Effector memory CD8-positive, alpha-beta T cell (primary cell): ENCODE results near the gene NAALAD2.
A peak's percentile ranks its signal among the peaks of the same experiment; 100 is the strongest.
"Not testable (repeated sequence)": the region's sequence is repeated elsewhere in the genome, so short reads cannot be mapped to it uniquely, and the experiment has no call there.

Experiments
- ATAC-seq: fragments of 150-1000 bp; cut with Tn5 transposase; replicated peaks from 2 replicates; pipeline ENCODE4 v1.10.0; 2021; ENCODE audit warnings: mild to moderate bottlenecking, moderate library complexity
- DNase-seq, 3 experiments: peaks; one replicate each; pipeline ENCODE4 v3.0.0; 2021
- H3K27ac Mint-ChIP-seq, 2 donors: one replicate each; pipeline ENCODE4 v1.8.0; 2022; ENCODE audit warnings: mild to moderate bottlenecking in 2 of 2, mixed read lengths in 2 of 2, moderate library complexity in 2 of 2
- H3K27me3 Mint-ChIP-seq, 2 donors: one replicate each; pipeline ENCODE4 v1.8.0; 2022; ENCODE audit warnings: mixed read lengths in 2 of 2
- H3K36me3 Mint-ChIP-seq: one replicate; pipeline ENCODE4 v1.8.0; 2022; ENCODE audit warnings: mild to moderate bottlenecking, moderate library complexity, mixed read lengths; ENCODE audit not compliant: insufficient read depth
- H3K4me1 Mint-ChIP-seq, 2 donors: one replicate each; pipeline ENCODE4 v1.8.0; 2022; ENCODE audit warnings: low read depth in 2 of 2, mixed read lengths in 2 of 2
- H3K4me3 Mint-ChIP-seq, 2 donors: one replicate each; pipeline ENCODE4 v1.8.0; 2022; ENCODE audit warnings: mild to moderate bottlenecking in 2 of 2, mixed read lengths in 2 of 2, moderate library complexity in 2 of 2
- H3K9me3 Mint-ChIP-seq, 2 donors: one replicate each; pipeline ENCODE4 v1.8.0; 2022; ENCODE audit warnings: mixed read lengths in 2 of 2
- total RNA-seq, 9 experiments: gene quantifications; one replicate each; lab custom pipeline; 2026; lab: John Stamatoyannopoulos, UW

NAALAD2 gene
- total RNA-seq: 0 to 0.60 (median 0) reads per million in 9 experiments

DNA sequence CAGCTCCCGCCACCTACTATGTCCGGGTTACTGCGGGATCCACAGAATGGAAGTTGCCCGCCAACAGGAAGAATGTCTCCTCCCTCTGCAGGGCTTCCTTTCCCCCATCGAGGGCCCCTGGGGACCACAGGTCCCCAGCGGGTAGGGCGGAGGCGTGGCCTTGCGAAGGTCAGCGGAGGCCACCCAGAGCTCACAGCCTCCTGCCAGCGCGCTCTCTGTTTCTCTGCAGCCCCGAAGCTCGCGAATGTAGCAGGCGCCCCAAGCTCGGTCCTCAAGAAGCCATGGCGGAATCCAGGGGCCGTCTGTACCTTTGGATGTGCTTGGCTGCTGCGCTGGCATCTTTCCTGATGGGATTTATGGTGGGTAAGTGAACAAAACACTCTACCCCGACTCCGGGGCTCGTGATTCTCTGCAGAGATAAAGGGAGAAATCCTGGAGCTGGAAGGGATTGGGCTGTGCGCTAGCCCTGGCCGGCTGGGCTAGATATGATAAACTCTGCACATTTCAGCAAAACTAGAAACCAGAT is at the start of gene NAALAD2:
TSS of gene NAALAD2 (plus strand) at position 186 of the 526 bp plus-strand sequence. CDS start at position 282, 96 bp downstream.
- peak; percentile 17 for ATAC-seq
- peak within 1 kb of the TSS; percentile 29 to 51 for H3K4me3 Mint-ChIP-seq

DNA sequence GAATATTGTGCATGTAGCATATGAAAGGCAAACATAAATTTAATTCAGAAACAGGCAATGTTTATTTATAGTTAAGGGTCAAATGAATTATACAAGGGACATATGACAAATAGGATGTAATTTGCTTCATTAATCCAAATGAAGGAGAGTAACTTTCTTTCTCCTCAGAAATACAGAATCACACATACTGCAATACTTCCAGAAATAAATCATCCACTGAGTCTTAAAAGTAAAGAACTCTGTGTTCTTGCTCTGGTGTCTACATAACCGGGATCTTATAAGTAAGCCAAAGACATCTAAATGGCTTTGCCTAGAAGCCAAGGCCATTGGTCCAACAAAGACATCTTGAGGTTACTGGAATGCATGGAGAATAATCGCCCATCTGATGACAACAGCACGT is 48.8 kb upstream of the NAALAD2 start, which contains the start of gene UBTFL1:
TSS of gene UBTFL1 (plus strand) at position 301 of the 400 bp plus-strand sequence. CDS start at position 301, 0 bp downstream.
- not testable (repeated sequence) for H3K9me3 Mint-ChIP-seq

More for the DNA sequence above, at the start of gene NAALAD2:
- Mint-ChIP-seq H3K4me1 (peaks cover 3 to 4% of the 10 kb centered on the region in 2 donors), H3K27me3 (peaks cover 14 to 27% of the 10 kb centered on the region in 2 donors), H3K9me3 (peaks cover 0 to 2% of the 10 kb centered on the region in 2 donors), H3K27ac (no peak within 1 kb of the TSS), H3K36me3 (peaks cover 3% of the 10 kb centered on the region)
- DNase-seq: no peak

DNA sequence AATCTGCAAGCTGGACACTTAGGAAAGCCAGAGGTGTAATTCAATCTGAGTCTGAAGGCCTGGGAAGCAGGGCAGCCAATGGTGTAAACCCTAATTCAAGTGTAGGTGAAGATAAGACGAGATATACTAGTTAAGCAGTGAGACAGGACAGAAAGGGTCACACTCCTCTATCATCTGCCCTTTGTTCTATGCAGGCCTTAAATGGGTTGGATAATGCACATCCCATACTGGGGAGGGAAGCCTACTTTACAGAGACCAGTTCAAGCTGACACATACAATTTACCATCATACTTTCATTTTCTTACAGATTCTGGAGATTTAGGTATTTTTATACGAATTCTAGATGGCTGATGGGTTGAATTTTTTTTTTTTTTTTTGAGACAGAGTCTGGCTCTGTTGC is 45.7 kb upstream of the NAALAD2 start:
- not testable (repeated sequence) for H3K4me3 Mint-ChIP-seq, H3K27me3 Mint-ChIP-seq, H3K9me3 Mint-ChIP-seq, H3K27ac Mint-ChIP-seq, DNase-seq, H3K36me3 Mint-ChIP-seq, ATAC-seq, H3K4me1 Mint-ChIP-seq

More for the DNA sequence above, 48.8 kb upstream of the NAALAD2 start, which contains the start of gene UBTFL1:
- not testable (repeated sequence) for H3K4me3 Mint-ChIP-seq, DNase-seq, H3K4me1 Mint-ChIP-seq, ATAC-seq, H3K27ac Mint-ChIP-seq, H3K27me3 Mint-ChIP-seq, H3K36me3 Mint-ChIP-seq

DNA sequence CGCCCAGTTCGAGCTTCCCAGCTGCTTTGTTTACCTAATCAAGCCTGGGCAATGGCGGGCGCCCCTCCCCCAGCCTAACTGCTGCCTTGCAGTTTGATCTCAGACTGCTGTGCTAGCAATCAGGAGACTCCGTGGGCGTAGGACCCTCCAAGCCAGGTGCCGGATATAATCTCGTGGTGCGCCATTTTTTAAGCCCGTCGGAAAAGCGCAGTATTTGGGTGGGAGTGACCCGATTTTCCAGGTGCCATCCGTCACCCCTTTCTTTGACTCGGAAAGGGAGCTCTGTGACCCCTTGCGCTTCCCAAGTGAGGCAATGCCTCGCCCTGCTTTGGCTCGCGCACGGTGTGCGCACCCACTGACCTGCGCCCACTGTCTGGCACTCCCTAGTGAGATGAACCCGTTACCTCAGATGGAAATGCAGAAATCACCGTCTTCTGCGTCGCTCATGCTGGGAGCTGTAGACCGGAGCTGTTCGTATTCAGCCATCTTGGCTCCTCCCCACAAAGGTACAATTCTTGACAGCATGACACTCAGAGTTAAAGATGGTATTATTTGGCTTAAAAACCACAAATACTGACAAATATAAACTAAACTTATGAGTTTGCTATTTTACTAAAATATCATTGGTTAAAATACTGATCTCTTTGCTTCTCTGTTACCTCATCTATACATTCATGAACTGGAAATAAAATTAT is 39.1 kb upstream of the NAALAD2 start:
- ATAC-seq, H3K27ac Mint-ChIP-seq, H3K36me3 Mint-ChIP-seq, H3K4me1 Mint-ChIP-seq, H3K27me3 Mint-ChIP-seq, DNase-seq, H3K4me3 Mint-ChIP-seq, H3K9me3 Mint-ChIP-seq: not testable (repeated sequence)

DNA sequence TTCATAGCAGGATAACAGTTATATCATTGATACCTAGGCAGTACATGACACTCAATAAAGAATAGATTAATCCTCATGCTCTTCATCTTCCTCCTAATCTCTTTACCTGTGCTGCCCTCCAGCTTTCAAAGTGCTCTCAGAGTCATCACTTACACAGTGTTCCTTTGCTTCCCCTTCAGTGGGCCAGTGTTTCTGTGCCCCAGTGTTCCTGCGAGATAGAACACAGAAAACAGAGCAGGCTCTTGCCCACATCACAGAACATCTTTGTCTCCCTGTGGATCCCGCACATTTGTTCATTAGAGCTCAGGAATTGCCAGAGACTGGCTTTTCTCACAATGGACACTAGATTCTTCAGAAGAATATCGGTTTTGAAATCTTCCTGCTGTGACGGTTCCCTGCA is 36.2 kb upstream of the NAALAD2 start:
- not testable (repeated sequence) for H3K4me3 Mint-ChIP-seq, H3K27me3 Mint-ChIP-seq, H3K27ac Mint-ChIP-seq, H3K9me3 Mint-ChIP-seq, H3K4me1 Mint-ChIP-seq, H3K36me3 Mint-ChIP-seq, DNase-seq, ATAC-seq

DNA sequence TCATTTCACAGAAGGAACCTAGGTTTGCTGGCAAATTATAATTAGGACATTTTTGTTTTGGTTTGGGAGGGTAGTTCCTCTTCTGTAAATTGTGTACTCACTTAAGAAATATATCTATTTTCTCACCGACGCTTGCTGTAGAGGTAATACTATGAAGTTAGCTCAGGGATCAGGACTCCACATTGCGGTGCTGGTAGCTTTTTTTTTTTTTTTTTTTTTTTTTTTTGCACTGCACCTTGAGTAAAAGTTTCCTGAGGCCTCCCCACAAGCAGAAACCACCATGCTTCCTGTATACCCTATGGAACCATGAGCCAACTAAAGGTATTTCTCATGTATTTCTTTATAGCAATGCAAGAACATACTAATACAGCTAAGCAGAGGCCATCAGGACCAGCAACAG is 34.0 kb upstream of the NAALAD2 start:
- DNase-seq (no peak), ATAC-seq (no peak)
- H3K36me3 Mint-ChIP-seq: no peaks in the 10 kb centered on the region
- no peaks in the 10 kb centered on the region for H3K9me3 Mint-ChIP-seq
- no peaks in the 10 kb centered on the region for H3K27me3 Mint-ChIP-seq
- H3K4me1 Mint-ChIP-seq: no peaks in the 10 kb centered on the region
- H3K4me3 Mint-ChIP-seq: no peak overlapping the region
- H3K27ac Mint-ChIP-seq: no peak overlapping the region

DNA sequence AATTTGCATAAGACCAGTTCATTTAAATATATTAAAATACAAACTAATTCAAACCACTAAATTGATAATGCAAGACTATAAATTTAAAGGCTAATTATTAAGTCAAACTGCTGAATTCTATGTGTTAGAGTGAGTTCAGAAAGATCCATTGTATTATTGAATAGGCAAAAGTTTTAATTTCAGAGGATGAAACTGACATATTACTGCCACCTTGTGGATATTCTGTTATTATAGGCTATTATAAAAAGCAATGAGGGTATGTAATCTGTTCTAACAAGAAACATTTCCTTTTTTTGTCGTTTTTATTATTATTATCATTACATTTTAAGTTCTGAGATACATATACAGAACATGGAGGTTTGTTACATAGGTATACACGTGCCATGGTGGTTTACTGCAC is 20.9 kb upstream of the NAALAD2 start:
- Mint-ChIP-seq H3K4me1 (no peaks in the 10 kb centered on the region), H3K9me3 (no peaks in the 10 kb centered on the region), H3K27ac (no peak overlapping the region), H3K27me3 (no peaks in the 10 kb centered on the region), H3K4me3 (no peak overlapping the region), H3K36me3 (peaks cover 2% of the 10 kb centered on the region)
- ATAC-seq (no peak), DNase-seq (no peak)

DNA sequence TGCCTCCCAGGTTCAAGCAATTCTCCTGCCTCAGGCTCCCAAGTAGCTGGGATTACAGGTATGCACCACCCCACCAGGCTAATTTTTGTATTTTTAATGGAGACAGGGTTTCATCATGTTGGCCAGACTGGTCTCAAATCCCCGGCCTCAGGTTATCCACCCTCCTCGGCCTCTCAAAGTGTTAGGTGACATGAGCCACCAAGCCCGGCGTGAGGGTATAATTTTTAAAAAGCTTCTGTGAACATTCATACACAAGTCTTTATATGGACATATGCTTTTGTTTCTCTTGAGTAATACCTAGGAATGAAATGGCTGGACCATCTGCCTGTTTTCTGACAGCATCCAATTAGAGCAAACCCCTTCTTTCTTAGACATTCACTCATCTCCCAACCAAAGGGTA is 14.3 kb upstream of the NAALAD2 start:
- Mint-ChIP-seq H3K4me3 (no peak overlapping the region), H3K36me3 (peaks cover 2% of the 10 kb centered on the region), H3K27me3 (no peaks in the 10 kb centered on the region), H3K9me3 (no peaks in the 10 kb centered on the region), H3K4me1 (no peaks in the 10 kb centered on the region), H3K27ac (no peak overlapping the region)
- ATAC-seq (no peak), DNase-seq (no peak)

DNA sequence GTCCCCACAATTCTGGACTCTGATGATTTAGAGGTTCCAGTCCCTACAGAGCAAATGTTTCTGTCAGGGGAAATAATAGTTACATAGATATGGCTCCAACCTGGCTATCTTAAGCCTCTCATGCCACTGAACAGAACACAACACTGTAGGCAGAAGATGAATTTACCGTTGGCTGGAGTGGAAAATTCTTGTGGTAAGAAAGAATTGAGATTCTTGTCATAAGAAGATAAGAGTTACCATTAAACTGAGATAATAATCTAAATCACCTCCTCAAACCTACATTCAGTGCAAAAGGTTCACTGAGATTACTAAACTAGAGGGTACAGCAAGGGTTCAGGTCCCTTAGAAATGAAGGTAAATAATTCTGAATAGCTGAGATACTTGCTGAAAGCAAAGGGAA is 10.1 kb upstream of the NAALAD2 start:
- H3K4me3 Mint-ChIP-seq: no peak overlapping the region
- no peak for ATAC-seq
- no peaks in the 10 kb centered on the region for H3K27me3 Mint-ChIP-seq
- H3K4me1 Mint-ChIP-seq: no peaks in the 10 kb centered on the region
- H3K9me3 Mint-ChIP-seq: no peaks in the 10 kb centered on the region
- no peak overlapping the region for H3K27ac Mint-ChIP-seq
- H3K36me3 Mint-ChIP-seq: no peaks in the 10 kb centered on the region
- DNase-seq: no peak

DNA sequence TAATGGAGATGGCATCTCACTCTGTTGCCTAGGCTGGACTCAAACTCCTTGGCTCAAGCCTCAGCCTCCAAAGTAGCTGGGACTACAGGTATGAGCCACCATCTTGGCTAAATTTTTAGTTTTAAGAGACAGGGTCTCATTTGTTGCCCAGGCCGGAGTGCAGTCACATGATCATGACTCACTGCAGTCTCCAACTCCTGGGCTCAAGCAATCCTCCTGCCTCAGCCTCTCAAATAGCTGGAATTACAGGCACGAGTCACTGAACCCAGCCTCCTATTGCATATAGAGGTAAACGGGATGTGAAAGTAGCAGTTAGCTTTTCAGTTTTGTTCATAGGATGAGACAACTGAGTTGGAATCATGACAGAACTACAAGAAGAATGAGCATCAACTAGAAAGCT is 9.5 kb upstream of the NAALAD2 start:
- no peaks in the 10 kb centered on the region for H3K9me3 Mint-ChIP-seq
- H3K27ac Mint-ChIP-seq: no peak overlapping the region

DNA sequence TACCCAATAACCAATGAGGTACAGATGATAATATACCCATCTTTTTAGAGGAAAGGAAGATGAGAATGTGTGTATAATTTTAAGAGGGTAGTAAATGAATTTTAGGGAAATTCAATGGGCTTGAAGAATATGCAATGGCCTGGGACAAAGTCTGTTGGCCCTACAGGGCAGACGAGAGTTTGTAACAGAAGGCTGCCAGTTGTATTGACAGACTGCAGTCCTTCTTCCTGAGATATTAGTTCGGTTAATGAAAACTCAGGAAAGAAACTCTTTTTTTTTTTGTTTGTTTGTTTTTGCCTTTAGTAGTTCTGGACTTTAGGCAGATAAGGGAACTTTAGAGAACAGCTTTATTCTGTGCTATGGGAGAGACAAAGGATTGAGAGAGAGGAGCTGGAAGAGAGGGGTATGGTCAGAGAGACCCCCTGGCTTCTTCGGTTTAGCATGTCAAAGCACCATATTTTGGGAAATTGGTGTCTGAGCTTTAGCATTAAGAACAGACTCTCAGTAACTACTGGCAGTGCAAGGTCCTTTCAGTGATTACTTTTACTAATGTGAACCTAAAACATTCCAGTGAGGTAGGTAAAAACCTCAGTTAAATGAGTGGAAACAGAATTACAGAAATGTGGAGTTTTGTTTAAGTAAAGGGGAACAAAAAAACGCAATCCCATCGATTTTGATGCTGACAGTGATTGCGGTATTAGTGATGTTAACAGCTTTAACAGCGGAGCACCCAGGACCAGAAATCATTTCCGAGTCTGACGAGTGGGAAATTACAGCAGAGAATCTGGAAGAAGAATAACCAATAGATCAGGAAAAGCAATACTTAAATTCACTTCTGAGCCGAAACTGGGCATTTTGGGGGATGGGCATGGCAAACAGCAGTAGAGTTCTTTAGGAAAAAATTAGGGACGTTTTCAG is 644 bp upstream of the NAALAD2 start:
- H3K9me3 Mint-ChIP-seq: peaks cover 0 to 2% of the 10 kb centered on the region in 2 donors
- peak overlapping the region; percentile 29 to 51 for H3K4me3 Mint-ChIP-seq
- H3K36me3 Mint-ChIP-seq: peaks cover 3% of the 10 kb centered on the region
- no peak overlapping the region for H3K27ac Mint-ChIP-seq
- ATAC-seq: no peak
- peaks cover 14 to 24% of the 10 kb centered on the region in 2 donors for H3K27me3 Mint-ChIP-seq
- peaks cover 3 to 4% of the 10 kb centered on the region in 2 donors for H3K4me1 Mint-ChIP-seq
- no peak for DNase-seq

More for the DNA sequence above, 9.5 kb upstream of the NAALAD2 start:
- Mint-ChIP-seq H3K4me1 (no peaks in the 10 kb centered on the region), H3K36me3 (no peaks in the 10 kb centered on the region), H3K27me3 (no peaks in the 10 kb centered on the region), H3K4me3 (no peak overlapping the region)
- no peak for ATAC-seq
- DNase-seq: no peak

DNA sequence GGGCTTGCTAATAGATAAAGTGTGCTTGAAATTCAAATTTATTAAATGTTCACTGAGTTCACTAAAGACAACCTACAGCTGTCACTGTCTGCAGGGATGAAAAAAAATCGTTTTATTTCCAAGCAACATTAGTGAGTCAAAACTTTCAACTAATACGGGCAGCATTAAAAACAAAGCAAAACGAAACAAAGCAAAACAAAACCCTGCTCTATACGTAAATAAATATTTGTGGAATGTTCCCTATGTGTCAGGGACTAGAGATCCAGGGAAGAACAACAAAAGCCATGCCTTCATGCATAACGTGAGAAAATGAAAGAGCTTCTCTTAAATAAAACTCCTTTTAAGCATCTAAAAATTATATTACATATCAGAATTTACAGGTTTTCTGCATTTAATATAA is 553 bp downstream of the NAALAD2 start:
- Mint-ChIP-seq H3K4me3 (peak overlapping the region; percentile 13 to 51), H3K36me3 (peaks cover 3% of the 10 kb centered on the region), H3K27me3 (peaks cover 14 to 30% of the 10 kb centered on the region in 2 donors), H3K4me1 (peaks cover 3 to 4% of the 10 kb centered on the region in 2 donors), H3K9me3 (peaks cover 0 to 2% of the 10 kb centered on the region in 2 donors), H3K27ac (no peak overlapping the region)
- DNase-seq: no peak
- ATAC-seq: no peak

DNA sequence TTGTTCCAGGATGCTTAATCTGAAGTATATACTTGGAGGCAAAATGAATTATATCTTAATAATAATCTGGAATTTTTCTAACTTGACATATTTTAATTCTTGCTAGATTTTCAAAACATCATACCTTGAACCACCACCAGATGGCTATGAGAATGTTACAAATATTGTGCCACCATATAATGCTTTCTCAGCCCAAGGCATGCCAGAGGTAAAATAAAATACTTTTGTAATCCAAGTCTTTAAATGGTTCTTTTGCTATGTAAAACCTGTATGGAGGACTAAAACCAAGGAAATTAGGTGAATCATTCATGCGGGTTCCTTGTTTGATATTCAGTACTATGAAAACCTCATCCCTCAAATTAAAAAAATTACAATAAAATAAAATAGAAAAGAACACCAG is 14.4 kb downstream of the NAALAD2 start:
- H3K36me3 Mint-ChIP-seq: no peaks in the 10 kb centered on the region
- H3K4me1 Mint-ChIP-seq: no peaks in the 10 kb centered on the region
- H3K9me3 Mint-ChIP-seq: no peaks in the 10 kb centered on the region
- no peak overlapping the region for H3K4me3 Mint-ChIP-seq
- no peak overlapping the region for H3K27ac Mint-ChIP-seq
- ATAC-seq (no peak), DNase-seq (no peak)
- H3K27me3 Mint-ChIP-seq: peaks cover 0 to 8% of the 10 kb centered on the region in 2 donors
